B cell (primary cell): ENCODE results near the gene ASIC3. TPM values are rescaled to one million over a fixed set of nuclear protein-coding genes. Genes with fewer than 3 reads are reported as not detected.
A peak's percentile ranks its signal among the peaks of the same experiment; 100 is the strongest.

Experiments used
- ATAC-seq: fragments of 200-7000 bp; cut with Tn5 transposase; one replicate; pipeline ENCODE4 v1.10.0; 2021; ENCODE audit warnings: low read depth, mild to moderate bottlenecking, moderate number of reproducible peaks, moderate library complexity
- CTCF ChIA-PET: fragments of 350-600 bp; sonication (Branson Sonifier 250); formaldehyde crosslinking; loops from one replicate; lab custom pipeline; 2021; ENCODE audit warnings: antibody characterized with exemption, inconsistent platforms; lab: Charles Lee
- POLR2A ChIA-PET: fragments of 350-600 bp; sonication (Branson Sonifier 250); formaldehyde crosslinking; loops from one replicate; lab custom pipeline; 2021; ENCODE audit warnings: antibody characterized with exemption; lab: Charles Lee
- DNase-seq: peaks from one replicate; pipeline ENCODE4 v3.0.0; 2013
- H2AFZ ChIP-seq: 2 replicates; pipeline ENCODE4 v1.6.1; 2012; ENCODE audit warnings: mild to moderate bottlenecking, low read depth, low read length; ENCODE audit not compliant: insufficient read depth, poor library complexity, severe bottlenecking
- H3K27ac ChIP-seq, 2 donors: 1 replicate in 1 of 2; 2 replicates in 1 of 2; pipeline ENCODE4 v1.5.1; 2012 to 2013; ENCODE audit warnings: low read length in 2 of 2, mild to moderate bottlenecking in 2 of 2, moderate library complexity in 1 of 2
- H3K27me3 ChIP-seq, 4 experiments: fragments of 200-600 bp in 1 of 4; sonication (generic) in 1 of 4; replicated peaks in 1 of 4; 1 replicate in 2 of 4; 2 replicates in 2 of 4; pipeline versions ENCODE4 v1.6.1 to v1.7.0; 2013 to 2016; ENCODE audit warnings: low read length in 3 of 4, mild to moderate bottlenecking in 2 of 4, mixed read lengths in 1 of 4, moderate library complexity in 1 of 4; ENCODE audit not compliant: insufficient read depth in 4 of 4, control insufficient read depth in 3 of 4; ENCODE audit errors: control extremely low read depth in 1 of 4
- H3K36me3 ChIP-seq, 2 experiments: replicated peaks in 1 of 2; 1 replicate in 1 of 2; 2 replicates in 1 of 2; pipeline versions ENCODE4 v1.6.1 to v1.7.1; 2013; ENCODE audit warnings: low read length in 1 of 2; ENCODE audit not compliant: insufficient read depth in 2 of 2, control insufficient read depth in 1 of 2; ENCODE audit errors: control extremely low read depth in 1 of 2, extremely low read depth in 1 of 2
- H3K4me1 ChIP-seq, 2 donors: fragments of 200-600 bp in 1 of 2; sonication (generic) in 1 of 2; 1 replicate in 1 of 2; 2 replicates in 1 of 2; pipeline versions ENCODE4 v1.5.1 to v1.6.1; 2013 to 2017; ENCODE audit warnings: low read length in 2 of 2; ENCODE audit not compliant: control insufficient read depth in 2 of 2, insufficient read depth in 2 of 2
- H3K4me2 ChIP-seq: replicated peaks from 2 replicates; pipeline ENCODE3; 2012; ENCODE audit warnings: mild to moderate bottlenecking, low read depth, low read length; ENCODE audit not compliant: poor library complexity, severe bottlenecking
- H3K4me3 ChIP-seq, 5 experiments: fragments of 200-600 bp in 1 of 5; sonication (generic) in 1 of 5; 1 replicate in 3 of 5; 2 replicates in 2 of 5; pipeline versions ENCODE4 v1.5.1 to v1.7.0; 2011 to 2016; ENCODE audit warnings: low read length in 4 of 5, mild to moderate bottlenecking in 4 of 5, low read depth in 2 of 5, control low read depth in 1 of 5, moderate library complexity in 1 of 5; ENCODE audit not compliant: insufficient read depth in 1 of 5; ENCODE audit errors: control extremely low read depth in 1 of 5, extremely low read depth in 1 of 5
- H3K79me2 ChIP-seq: fragments of 200-600 bp; sonication (generic); one replicate; pipeline ENCODE4 v1.6.0; 2016; ENCODE audit warnings: low read length; ENCODE audit not compliant: control insufficient read depth, insufficient read depth
- H3K9ac ChIP-seq: fragments of 200-600 bp; sonication (generic); 2 replicates; pipeline ENCODE4 v1.6.1; 2017; ENCODE audit warnings: mild to moderate bottlenecking, low read length, moderate library complexity
- H3K9me3 ChIP-seq, 3 donors: one replicate each; pipeline versions ENCODE4 v1.6.1 to v1.7.1; 2013; ENCODE audit warnings: low read length in 2 of 3; ENCODE audit not compliant: control insufficient read depth in 2 of 3, insufficient read depth in 1 of 3; ENCODE audit errors: control extremely low read depth in 1 of 3
- H4K20me1 ChIP-seq: 2 replicates; pipeline ENCODE4 v1.6.0; 2012; ENCODE audit warnings: mild to moderate bottlenecking, low read length; ENCODE audit not compliant: insufficient read depth, control insufficient read depth, poor library complexity, severe bottlenecking
- H3K27ac Mint-ChIP-seq: one replicate; pipeline ENCODE4 v1.8.0; 2021; ENCODE audit warnings: mixed read lengths
- H3K27me3 Mint-ChIP-seq: one replicate; pipeline ENCODE4 v1.8.0; 2021; ENCODE audit warnings: mixed read lengths
- H3K4me1 Mint-ChIP-seq: one replicate; pipeline ENCODE4 v1.8.0; 2021; ENCODE audit warnings: mixed read lengths
- H3K4me3 Mint-ChIP-seq: one replicate; pipeline ENCODE4 v1.8.0; 2021; ENCODE audit warnings: mixed read lengths
- H3K9me3 Mint-ChIP-seq: one replicate; pipeline ENCODE4 v1.8.0; 2022; ENCODE audit warnings: mixed read lengths; ENCODE audit not compliant: insufficient read depth
- CTCF ChIP-seq: fragments of 200-600 bp; IDR thresholded peaks from one replicate; pipeline ENCODE4 v1.8.0; 2022; ENCODE audit warnings: antibody characterized with exemption, mild to moderate bottlenecking
- EZH2 ChIP-seq: IDR thresholded peaks from 2 replicates; pipeline ENCODE4 v1.6.1; 2012; ENCODE audit warnings: borderline replicate concordance, low read depth, mild to moderate bottlenecking, moderate library complexity, low read length; ENCODE audit not compliant: insufficient read depth, poor library complexity, severe bottlenecking
- WGBS: methylation state at CpG from one replicate; pipeline ENCODE4 v1.1.5; 2013; ENCODE audit warnings: missing lambda C conversion rate; ENCODE audit not compliant: insufficient coverage; 5-methylcytosine and 5-hydroxymethylcytosine counted together
- intact Hi-C: fragments of 100-400 bp; cut with micrococcal nuclease; formaldehyde crosslinking; loops from one replicate; pipeline ENCODE4 v1.10.0; 2022
- polyA plus RNA-seq: library from polyadenylated mRNA; depleted of rRNA; stranded (reverse); fragments of >200 nt; gene quantifications from 2 replicates; pipeline ENCODE4 v1.2.3, GENCODE V29; 2012
- total RNA-seq, 2 donors: library from RNA; stranded (reverse); fragments of 120-200 nt in 1 of 2; gene quantifications; 1 replicate in 1 of 2; 2 replicates in 1 of 2; pipeline versions ENCODE4 v1.2.3 to v1.2.4, GENCODE V29; 2013 to 2022

ASIC3 gene
- total and polyA plus RNA-seq, 2 donors (not counting 1 experiment from before 2014, with no cell fraction given): 4.8 to 5.0 TPM

- no peaks in the 10 kb centered on the region for H3K79me2 ChIP-seq
- peak overlapping the region in 1 of 2 donors; percentile 67 for H3K27ac ChIP-seq
- Mint-ChIP-seq H3K9me3 (no peaks in the 10 kb centered on the region), H3K27me3 (peaks cover 3% of the 10 kb centered on the region), H3K4me1 (peaks cover 39% of the 10 kb centered on the region), H3K27ac (peak overlapping the region; percentile 67), H3K4me3 (peak overlapping the region; percentile 55)
- ChIA-PET CTCF (interaction anchor here (0.7 to 3.0 kb wide), 4 partner anchors 10 to 98 kb away, joined by 3 to 9 read pairs (median 4); partner anchors contain the start of gene ABCB8), POLR2A (no interaction called here)
- H3K4me3 ChIP-seq: no peak overlapping the region
- H3K9ac ChIP-seq: no peak overlapping the region
- intact Hi-C loops: loop anchor here (2.0 to 5.0 kb wide), 4 partner anchors 37 to 215 kb away; partner anchors contain the start of genes ABCF2, AGAP3, CDK5 and SLC4A2
- 96% methylated on average over 5 of the region's 6 CpGs for WGBS
- H4K20me1 ChIP-seq: no peaks in the 10 kb centered on the region
- no peaks in the 10 kb centered on the region for H3K36me3 ChIP-seq
- TF ChIP-seq CTCF (no peak), EZH2 (no peak)
- H3K27me3 ChIP-seq: peaks cover 0 to 12% (median 0%) of the 10 kb centered on the region in 4 experiments
- H3K9me3 ChIP-seq: peaks cover 0 to 24% (median 0%) of the 10 kb centered on the region in 3 donors
- ATAC-seq: no peak
- peaks cover 22 to 49% of the 10 kb centered on the region in 2 donors for H3K4me1 ChIP-seq
- no peak for DNase-seq
- no peak overlapping the region for H2AFZ ChIP-seq
- no peak overlapping the region for H3K4me2 ChIP-seq
These were observed 36.2 kb upstream of the ASIC3 start for GRCh38 chr7:151012031-151012692.

GRCh38 chr7:151012911-151013347 lies 35.4 kb upstream of the ASIC3 start:
- TF ChIP-seq CTCF: peak; percentile 36
- TF ChIP-seq EZH2: no peak
- WGBS: 37% methylated on average over 23 of the region's 23 CpGs
- Histone ChIP-seq H3K79me2 (no peaks in the 10 kb centered on the region), H3K36me3 (no peaks in the 10 kb centered on the region), H3K9me3 (peaks cover 0 to 29% (median 0%) of the 10 kb centered on the region in 3 donors), H3K9ac (peak overlapping the region; percentile 79), H3K4me3 (peak overlapping the region in 4 of 5 experiments; percentile 2 to 75 (median 56)), H2AFZ (peak overlapping the region; percentile 51), H3K4me2 (peak overlapping the region; percentile 96), H3K27me3 (peaks cover 0 to 12% (median 0%) of the 10 kb centered on the region in 4 experiments), H4K20me1 (no peaks in the 10 kb centered on the region), H3K27ac (peak overlapping the region; percentile 36 to 67), H3K4me1 (peaks cover 24 to 51% of the 10 kb centered on the region in 2 donors)
- ChIA-PET CTCF (interaction anchor here (1.0 to 3.0 kb wide), 2 partner anchors 10 to 50 kb away, joined by 4 to 9 read pairs; no protein-coding TSS in a partner anchor), POLR2A (no interaction called here)
- no peaks in the 10 kb centered on the region for H3K9me3 Mint-ChIP-seq
- H3K4me3 Mint-ChIP-seq: peak overlapping the region; percentile 55
- no peak for ATAC-seq
- peak overlapping the region; percentile 53 for H3K27ac Mint-ChIP-seq
- peaks cover 3% of the 10 kb centered on the region for H3K27me3 Mint-ChIP-seq
- intact Hi-C loops: loop anchor here (1.0 to 5.0 kb wide), 5 partner anchors 38 to 214 kb away; partner anchors contain the start of genes ABCF2, AGAP3, CDK5 and SLC4A2
- peaks cover 43% of the 10 kb centered on the region for H3K4me1 Mint-ChIP-seq
- DNase-seq: peak; percentile 64
